HG03520 (cell line): ENCODE results near the gene HMOX1.
A peak's percentile ranks its signal among the peaks of the same experiment; 100 is the strongest.
"Not testable (repeated sequence)": the region's sequence is repeated elsewhere in the genome, so short reads cannot be mapped to it uniquely, and the experiment has no call there.

Source experiments
- ATAC-seq: cut with Tn5 transposase; IDR thresholded peaks from one replicate; pipeline ENCODE4 v1.9.1; 2021; ENCODE audit warnings: mild to moderate bottlenecking, moderate library complexity; ENCODE audit not compliant: unreplicated experiment

Gene HMOX1

DNA sequence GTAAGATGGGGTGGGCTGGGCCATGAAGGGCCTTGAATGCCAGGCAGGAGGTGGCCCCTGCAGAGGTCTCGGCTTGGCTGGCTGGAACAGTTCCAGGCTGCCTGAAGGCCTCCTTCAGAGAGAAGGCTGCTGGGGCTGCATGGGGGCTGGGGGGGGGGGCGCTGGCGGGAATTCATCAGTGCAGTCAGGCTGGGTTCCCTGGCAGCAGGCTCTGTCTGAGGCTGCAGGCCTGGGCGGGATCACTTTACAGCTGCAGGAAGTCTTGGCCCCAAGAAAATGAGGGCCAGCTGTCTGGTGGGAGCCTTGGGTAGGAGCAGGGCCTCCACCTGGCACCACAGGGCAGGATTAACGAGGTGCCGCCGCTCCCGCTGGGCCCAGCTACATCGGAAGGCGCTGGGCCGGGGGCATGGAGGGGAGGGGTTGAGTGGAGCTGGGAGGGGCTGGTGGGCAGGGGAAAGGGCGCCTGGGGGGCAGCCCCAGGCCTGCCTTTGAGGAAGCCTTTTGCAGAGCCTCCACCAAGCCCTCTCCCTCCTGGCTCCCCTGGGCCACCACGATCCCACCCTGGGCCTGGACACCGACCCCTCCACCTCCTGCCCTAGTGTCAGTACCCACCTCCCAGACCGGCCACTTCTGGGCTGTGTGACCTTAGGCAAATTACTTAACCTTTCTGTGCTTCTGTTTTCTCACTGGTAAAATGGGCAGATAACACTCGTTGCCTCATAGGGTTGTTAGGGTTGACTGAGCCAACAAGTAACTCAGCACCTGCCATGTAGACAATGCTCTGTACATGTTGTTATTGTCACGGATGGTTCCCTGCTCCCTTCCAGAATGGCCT lies 31.0 kb upstream of the HMOX1 start:
- ATAC-seq: no peak

DNA sequence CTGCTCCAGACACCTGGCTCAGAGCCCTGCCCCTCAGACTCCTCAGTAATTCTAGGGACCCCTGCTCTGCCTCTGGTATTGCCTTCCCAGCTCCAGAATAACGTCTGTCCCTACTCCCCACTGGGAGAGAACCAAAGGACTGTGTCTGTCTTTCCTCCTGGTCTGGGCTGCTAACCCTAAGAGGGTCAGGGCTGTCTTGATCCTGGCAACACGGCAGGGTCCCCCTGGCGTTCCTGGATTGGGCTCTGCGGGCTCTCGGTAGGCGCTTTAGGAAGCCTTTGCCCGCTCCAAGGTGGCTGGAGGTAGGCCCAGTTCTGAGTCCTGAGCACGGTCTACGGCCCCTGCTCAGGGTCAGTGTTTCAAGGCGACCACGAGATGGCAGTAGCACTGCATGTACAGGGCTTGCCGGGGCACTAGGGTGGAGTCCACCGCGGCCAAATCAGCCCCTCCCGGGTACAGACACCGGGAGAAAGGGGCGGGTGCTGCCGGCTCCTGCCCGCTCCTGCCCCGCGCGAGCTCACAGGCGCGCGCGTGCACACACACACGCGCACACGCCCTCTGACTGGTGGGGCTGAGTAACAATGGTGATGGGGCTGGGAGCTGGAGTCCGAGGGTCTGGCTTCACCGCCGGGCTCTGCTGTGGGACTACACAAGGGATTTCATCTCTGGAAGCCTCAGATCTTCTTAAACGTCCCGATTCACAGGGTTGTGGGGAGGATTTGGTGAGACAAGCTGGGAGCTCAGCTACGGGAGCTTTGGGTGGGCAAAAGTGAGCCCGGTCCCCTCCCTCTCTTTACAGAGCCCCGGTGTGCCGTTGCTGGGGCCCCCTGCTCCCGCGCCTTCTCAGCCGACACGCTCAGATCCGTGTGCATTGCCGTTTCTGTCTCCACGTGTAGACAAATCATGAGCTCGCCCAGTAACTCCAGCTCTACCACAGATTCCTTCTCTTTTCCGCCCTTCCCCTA lies 30.1 kb upstream of the HMOX1 start:
- peak; percentile 63 for ATAC-seq

DNA sequence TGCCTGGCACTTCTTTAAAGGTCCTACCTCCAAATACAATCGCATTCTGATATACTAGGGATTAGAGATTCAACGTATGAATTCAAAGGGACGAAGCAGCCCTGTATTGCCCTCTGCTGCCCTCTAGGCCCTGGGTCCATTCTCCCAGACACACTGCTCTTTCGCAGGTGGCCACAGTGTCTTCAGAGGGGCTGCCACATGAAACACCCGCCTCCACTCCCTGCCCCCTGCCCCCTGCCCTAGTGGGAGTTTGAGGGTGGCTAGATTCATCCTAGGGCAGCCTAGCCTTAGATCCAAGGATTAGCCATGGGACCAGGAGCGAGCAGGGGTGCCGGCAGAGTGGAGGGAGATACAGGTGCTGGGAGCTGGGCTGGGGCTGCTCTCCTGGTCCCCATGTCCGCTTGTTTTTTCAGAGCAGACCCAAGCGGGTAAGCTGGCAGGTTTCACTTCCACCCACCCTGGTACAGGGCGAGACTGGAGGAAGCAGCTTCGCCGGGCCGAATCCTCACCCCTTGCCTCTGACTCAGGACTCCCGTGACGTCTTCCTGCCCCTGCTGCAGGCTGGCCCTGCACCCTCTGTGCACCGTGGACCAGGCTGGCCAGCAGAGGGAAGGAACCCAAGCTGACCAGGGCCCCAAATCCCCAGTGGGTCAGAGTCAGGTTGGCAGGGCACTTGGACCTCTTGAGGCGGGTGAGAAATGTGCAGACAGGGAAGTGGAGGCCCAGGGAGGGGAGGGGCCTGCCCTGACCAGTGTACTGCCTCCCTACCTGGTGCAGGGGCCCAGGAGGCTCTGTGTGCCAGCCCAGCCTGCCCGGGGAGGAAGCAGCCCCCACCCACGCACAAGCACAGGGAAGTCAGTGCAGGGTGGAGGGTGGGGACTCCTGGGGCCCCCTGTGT lies 28.4 kb upstream of the HMOX1 start:
- ATAC-seq: no peak

DNA sequence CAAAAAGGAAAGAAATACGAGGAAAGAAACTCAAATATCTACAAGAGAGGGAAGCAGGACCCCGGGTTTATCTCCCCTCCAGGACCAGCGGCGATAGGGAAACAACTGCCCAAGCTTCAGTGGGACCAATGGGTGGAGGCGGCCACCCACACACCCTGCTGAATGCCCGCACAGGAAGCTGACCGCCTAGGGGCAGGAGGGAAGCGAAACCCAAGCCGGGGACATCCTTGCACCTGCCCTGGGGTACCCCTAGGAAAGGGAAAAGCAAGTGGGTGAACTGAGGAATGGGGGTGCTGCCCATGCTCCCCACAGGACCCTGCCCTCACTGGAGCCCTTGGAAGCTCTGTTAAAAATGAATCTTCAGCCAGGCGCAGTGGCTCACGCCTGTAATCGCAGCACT lies 27.6 kb upstream of the HMOX1 start:
- ATAC-seq: no peak

DNA sequence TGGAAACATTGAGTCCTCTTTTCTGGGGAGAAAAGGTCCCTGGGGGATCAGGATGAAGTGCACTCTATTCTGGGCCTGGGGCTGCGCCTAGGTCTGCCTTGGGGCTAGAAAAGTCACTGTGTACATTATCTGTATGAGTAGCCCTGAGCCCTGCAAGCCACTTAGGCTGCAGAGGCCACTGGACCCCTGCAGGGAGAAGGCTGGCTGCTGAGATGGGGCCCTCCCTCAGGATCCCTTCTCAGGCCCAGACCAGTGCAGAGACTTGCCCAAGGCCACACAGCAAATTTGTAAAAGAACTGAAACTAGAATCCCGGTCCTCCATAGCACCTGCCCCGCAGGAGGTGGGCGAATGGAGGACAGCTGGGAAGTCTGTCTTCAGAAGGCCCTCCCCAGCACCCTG lies 26.8 kb upstream of the HMOX1 start:
- ATAC-seq: no peak

DNA sequence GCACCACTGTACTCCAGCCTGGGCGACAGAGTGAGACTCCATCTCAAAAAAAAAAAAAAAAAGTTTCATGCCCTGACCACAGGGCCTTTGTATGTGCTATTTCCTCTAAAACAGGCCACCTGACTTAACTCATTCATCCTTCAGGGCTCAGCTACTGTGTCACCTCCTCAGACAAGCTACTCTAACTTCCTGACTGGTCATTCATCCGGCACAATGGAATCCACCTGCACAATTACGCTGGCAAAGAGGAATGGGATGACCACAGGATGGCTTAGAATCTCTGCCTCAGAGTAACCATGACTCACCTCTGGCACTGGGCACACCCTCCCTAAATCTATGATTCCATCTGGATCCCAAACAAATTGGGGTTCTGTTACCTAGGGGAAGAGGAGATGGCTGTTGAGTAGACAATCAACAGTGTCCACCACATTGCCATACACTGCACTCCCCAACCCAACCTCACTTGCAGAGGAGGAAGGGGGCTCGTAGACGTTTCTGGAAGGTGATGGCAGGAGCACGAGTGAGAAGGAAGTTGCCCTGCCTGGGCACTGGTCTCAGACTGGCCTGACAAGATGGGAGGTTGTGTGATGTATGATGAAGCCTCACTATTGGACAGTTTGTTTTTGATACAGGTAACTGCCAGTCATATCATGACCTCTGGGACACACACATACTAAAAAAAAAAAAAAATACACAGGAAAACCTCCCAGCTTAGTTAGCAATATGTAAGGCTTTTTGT lies 22.8 kb upstream of the HMOX1 start:
- ATAC-seq: no peak

DNA sequence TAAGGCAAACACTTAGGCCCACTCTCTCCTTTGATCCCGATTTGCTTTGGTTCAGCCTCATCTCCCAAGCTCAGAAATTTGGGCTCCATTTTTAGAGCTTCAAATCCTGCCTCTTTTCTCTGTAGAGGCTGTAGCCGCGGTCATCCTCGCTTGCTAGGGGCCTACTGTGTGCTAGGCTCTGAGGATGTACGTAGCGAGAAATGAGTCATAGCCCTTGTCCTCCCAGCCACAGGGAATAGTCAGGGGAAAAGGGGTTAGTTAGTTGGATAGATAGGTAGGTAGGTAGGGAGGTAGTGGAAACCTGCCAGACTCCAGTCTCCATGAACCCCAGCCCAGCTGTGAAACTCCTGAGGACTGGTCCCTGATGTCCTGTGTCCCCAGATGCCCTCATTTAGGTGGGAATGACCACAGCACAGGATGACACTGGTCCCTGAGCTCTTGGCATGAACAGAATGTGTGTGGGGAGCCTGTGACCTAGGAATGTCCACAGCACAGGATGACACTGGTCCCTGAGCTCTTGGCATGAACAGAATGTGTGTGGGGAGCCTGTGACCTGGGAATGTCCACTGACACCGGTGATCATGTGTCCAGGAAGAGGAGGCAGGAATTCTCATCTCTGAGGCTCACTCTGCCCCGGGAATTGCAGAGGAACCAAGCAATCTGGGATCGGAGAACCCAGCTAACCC lies 21.4 kb upstream of the HMOX1 start:
- ATAC-seq: no peak

DNA sequence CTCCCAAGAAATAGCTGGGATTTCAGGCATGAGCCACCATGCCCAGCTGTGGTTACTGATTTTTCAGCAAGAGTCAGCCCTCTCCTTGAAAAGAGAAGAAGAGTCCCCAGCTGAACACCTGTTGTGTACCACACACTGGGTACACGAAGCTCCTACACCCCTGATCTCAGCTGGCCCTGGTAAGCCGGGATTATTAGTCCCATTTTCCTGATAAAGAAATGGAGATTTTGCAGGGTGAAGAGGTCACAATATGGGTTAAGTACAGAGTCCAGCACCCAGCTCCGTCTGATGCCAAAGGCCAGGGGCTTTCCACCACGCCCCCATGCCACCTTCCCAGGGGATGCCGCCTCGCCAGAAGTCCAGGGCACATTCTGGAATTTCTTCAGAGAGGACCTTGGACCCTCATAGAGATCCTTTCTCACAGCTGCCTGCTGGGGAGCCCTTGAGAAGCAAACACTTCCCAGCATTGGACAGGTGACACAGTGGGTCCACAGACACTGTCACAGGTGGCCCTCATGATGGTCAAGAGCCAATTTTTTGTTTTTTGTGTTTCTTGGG lies 19.8 kb upstream of the HMOX1 start:
- no peak for ATAC-seq

DNA sequence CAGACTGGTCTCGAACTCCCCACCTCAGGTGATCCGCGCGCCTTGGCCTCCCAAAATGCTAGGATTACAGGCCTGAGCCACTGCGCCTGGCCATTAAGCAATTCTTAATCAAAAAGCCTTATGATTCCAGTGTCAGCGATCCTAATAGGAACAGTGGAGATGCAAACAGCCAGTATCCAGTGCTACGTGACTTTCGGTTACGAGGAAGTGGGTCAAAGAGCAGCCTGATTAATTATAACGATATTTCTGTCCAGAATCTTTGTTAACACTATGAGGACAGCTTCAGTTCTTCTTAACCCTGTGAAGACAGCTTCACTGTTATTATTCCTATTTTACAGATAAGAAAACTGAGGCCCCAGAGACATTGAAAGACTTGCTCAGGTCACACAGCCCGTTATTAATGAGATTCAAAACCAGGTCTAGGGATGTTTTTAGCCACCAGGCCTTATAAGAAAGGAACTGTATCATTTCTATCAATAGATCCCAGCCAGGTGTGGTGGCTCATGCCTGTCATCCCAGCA lies 17.3 kb upstream of the HMOX1 start:
- ATAC-seq: no peak

DNA sequence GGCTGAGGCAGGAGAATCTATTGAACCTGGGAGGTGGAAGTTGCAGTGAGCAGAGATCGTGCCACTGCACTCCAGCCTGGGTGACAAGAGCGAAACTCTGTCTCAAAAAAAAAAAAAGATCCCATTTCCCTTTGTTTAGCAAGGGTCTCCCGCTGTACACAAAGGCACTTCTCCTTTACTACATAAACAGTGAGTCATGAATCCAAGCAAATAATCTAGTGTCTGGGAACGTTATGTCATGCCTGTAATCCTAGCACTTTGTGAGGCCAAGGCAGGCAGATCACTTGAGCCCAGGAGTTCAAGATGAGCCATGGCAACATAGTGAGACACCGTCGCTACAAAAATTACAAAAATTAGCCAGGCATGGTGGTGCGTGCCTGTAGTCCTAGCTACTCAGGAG lies 16.7 kb upstream of the HMOX1 start:
- ATAC-seq: not testable (repeated sequence)

DNA sequence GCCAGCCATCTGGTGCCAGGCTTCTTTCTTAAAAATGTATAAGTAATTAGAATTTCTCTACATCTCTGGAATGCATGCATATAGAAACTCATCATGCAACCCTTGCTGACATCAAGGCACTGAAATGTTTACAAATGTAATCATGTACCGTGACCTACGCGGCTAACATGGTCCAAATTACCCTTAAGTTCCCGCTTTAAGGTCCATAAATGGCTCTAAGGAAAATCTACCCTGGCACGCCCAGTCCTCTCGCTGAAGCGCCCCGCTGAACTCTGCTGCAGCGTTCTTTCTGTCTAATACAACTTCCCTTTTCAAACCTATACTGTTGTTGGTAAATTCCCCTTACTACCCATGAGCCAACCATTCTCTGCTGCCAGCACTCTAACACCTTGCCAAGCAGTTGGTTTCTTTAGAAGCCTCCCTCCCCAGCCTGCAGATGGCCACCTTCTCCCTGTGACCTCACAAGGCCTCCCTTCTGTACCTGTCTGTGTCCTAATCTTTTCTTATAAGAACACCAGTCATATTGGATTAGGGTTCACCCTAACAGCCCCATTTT lies 13.5 kb upstream of the HMOX1 start:
- no peak for ATAC-seq

DNA sequence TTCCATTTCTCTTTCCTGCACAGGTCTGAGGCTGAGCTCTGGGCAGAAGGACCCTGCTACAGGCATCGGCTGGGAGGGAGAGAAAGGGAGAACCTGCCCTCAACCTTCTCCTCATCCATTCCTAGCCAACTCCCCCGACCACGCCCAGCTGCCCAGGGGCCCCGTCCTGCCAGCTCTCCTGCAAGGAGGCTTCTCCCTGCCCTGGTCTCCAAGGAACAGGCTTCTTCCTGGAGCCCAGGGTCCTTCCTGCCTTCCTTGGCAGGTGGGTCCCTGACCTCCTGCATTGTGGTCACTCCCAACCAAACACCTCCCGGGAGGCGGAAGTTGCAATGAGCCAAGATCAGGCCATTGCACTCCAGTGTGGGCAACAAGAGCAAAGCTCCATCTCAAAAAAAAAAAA lies 12.5 kb upstream of the HMOX1 start:
- no peak for ATAC-seq

DNA sequence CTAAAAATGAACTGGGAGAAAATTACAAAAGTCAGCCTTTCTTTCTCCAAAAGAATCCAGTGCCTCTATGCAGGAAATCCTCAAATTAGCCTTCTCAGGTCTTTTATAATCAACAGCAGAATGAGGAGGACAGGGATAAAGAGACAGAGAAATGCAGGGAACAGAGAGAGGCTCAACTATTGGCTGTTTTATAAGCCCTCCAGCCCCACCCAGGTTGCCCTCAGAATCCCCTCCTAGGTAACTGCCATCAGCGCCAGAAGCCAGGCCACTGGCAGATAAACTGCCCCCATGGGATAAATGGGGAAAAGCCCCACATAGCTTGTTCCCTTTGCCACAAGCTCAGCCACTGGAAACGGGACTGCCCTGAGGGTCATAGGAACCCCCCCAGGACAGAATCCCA lies 10.9 kb upstream of the HMOX1 start:
- ATAC-seq: no peak

DNA sequence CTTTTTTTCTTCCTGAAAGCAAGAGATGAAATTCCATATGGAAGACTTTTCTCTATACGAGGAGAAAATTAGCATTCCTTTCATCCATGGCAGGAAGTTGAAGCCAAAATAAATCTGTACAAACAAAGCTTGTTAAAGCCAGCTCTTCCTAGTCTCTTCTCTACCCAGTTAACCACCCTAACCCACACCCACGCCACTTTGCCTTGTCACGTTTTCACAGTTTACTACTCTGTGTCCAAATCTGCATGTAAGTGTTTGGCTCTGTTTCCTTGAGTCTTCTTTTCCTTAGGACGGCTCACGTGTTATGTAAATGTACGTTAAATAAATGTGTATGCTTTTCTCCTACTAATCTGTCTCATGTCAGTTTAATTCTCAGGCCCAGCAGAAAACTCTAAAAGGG lies 7.1 kb upstream of the HMOX1 start:
- ATAC-seq: no peak

DNA sequence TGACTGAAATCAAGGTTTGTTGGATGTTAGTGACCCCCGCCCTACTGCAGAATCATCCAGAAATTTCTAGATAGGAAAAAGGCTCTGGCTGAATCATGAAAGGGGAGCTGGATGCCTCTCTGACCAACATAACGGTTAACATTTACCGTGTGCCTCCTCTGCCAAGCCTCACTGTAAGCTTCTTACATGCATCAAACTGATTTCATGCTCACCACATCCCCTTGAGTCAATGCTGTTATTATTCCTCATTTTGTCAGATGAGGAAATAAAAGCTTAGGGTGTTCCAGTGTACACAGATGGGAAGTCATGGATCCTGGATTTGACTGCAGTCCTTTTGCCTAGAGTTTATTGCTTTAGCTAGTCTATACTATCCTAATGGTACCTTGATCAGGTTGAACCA lies 5.9 kb upstream of the HMOX1 start:
- no peak for ATAC-seq

DNA sequence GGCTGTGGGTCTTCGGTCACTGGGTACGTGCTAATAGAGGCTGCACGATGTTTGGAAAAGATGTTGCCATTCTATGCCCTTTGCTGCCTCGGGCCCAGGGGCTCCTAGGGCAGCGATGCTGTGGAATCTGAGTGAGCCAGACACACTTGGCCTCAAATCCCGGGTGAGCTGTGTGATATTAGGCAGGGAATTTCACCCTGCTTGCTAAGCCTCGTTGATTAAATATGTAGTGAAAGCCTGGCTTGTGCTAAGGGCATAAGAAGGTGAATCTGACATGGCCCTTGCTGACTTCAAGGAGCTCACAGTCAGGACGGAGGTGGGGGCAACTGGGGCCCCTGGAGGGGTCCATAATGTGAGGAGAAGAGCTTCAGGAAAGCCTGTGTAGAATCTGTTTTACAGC lies 5.4 kb upstream of the HMOX1 start:
- ATAC-seq: no peak

DNA sequence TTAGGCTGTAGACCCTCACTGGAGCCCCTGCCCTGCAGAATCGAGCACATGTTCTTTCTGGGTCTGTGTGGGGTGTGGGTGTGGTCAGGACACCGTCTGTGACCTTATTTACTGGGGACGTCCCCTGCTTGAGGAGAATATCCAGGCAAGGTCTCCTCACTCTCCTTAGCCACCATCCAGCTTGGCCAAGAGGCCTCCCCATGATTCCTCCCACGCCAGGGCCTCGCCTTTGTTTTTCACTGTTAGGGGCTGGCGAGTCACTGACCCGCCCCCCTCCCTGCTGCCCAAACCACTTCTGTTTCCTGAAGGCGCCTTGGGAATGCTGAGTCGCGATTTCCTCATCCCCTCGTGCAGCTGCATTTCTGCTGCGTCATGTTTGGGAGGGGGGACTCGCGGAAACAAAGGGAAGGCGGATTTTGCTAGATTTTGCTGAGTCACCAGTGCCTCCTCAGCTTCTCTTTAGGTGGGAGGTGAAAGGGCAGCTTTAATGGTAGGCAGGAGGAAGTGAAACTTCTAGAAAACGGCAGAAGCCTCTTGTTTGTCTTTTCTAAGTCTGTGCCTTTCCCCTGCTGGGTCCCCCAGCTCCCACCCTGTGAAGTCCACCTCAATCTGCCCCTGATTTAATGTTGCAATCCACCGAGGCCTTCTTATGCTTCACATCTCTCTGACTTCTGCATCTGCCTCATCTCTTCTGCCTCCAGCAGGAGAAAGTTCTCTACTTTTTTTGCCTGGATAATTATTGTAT lies 4.0 kb upstream of the HMOX1 start:
- peak; percentile 38 for ATAC-seq

DNA sequence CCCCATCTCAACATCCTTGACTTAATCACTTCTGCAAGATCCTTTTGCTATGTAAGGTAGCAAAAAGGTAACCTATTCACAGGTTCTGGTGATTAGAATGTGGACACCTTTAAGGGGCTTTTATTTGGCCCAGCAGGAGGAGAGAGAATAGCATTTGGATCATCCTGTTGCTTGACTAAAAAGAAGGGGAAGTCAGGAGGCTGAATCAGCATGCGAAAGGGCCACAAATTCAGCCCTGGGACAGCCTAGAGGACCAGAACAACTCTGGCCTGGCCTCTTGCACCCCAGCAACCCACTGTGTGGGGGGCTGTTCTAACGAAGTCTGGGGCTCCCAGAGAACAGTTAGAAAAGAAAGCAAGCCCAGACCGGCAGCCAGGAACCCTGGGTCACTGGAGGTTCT lies 3.2 kb upstream of the HMOX1 start:
- ATAC-seq: no peak
